Measurements from ENCODE around the gene TIMMDC1. TPM values are rescaled to one million over a fixed set of nuclear protein-coding genes. Genes with fewer than 3 reads are reported as not detected.

Gene TIMMDC1
- total RNA-seq, 1 experiment from 2014 or later, result 109 TPM

- no peak for TF ChIP-seq CTCF (conservative IDR thresholded peaks at IDR 0.05)
- Histone ChIP-seq H3K4ac (ENCODE audit: low read depth, low read length) (no peak overlapping the region), H2BK5ac (ENCODE audit: insufficient read length, low read length) (no peak overlapping the region), H4K91ac (ENCODE audit: insufficient read length, low read depth, low read length) (no peak overlapping the region), H3K23me2 (ENCODE audit: insufficient read length, low read depth, low read length, poor library complexity, severe bottlenecking) (no peaks in the 10 kb centered on the region), H3K79me2 (ENCODE audit: insufficient read depth, low read length) (no peaks in the 10 kb centered on the region), H3K27me3 (ENCODE audit: insufficient read depth, low read length) (no peaks in the 10 kb centered on the region), H3T11ph (ENCODE audit: low read length) (no peak overlapping the region), H2BK15ac (ENCODE audit: low read depth, low read length) (no peak overlapping the region), H2AK5ac (ENCODE audit: insufficient read length, low read length) (no peak overlapping the region), H3K9ac (ENCODE audit: extremely low read depth, insufficient read length, low read length) (no peak overlapping the region), H4K5ac (ENCODE audit: insufficient read length, low read depth, low read length) (no peak overlapping the region), H3K79me1 (ENCODE audit: insufficient read depth, low read depth, low read length, poor library complexity, severe bottlenecking) (no peaks in the 10 kb centered on the region), H3K27ac (ENCODE audit: insufficient read length, low read depth, low read length) (no peak overlapping the region), H2AFZ (ENCODE audit: low read length) (no peak overlapping the region), H3K9me3 (ENCODE audit: control insufficient read depth, low read depth, low read length) (no peaks in the 10 kb centered on the region), H2BK20ac (ENCODE audit: low read depth, low read length, poor library complexity, severe bottlenecking) (no peak overlapping the region), H3K23ac (ENCODE audit: insufficient read length, low read depth, low read length) (no peak overlapping the region), H3K4me2 (ENCODE audit: insufficient read depth, insufficient read length, low read length) (no peak overlapping the region), H4K20me1 (ENCODE audit: control insufficient read depth, insufficient read depth, insufficient read length) (no peaks in the 10 kb centered on the region), H2BK12ac (ENCODE audit: insufficient read length, low read depth, low read length) (no peak overlapping the region), H3K4me1 (ENCODE audit: insufficient read depth, low read length) (no peaks in the 10 kb centered on the region), H3K14ac (ENCODE audit: insufficient read depth, low read length) (no peak overlapping the region), H2BK120ac (ENCODE audit: low read depth, low read length, poor library complexity, severe bottlenecking) (no peak overlapping the region), H3K56ac (ENCODE audit: insufficient read length, low read depth, low read length) (no peak overlapping the region), H4K8ac (replicated peaks; ENCODE audit: insufficient read length, low read depth, low read length) (no peak overlapping the region), H3K18ac (ENCODE audit: insufficient read length, low read depth, low read length) (no peak overlapping the region)
- DNase-seq, result no peak
- Mint-ChIP-seq H3K4me3 (no peak overlapping the region), H3K9me3 (no peaks in the 10 kb centered on the region), H3K27me3 (ENCODE audit: low read depth) (no peaks in the 10 kb centered on the region), H3K36me3 (ENCODE audit: insufficient read depth in 1 of 3, low read depth in 3 of 3) (no peaks in the 10 kb centered on the region), H3K27ac (no peak overlapping the region), H3K4me1 (no peaks in the 10 kb centered on the region; a peak in 1 of 4 replicates)
- WGBS (ENCODE audit: extremely low coverage, insufficient read length, low lambda C conversion rate), result no CpG with 5 or more reads among the region's 1 CpG
Observed at GRCh38 chr3:119534296-119534695, 35.9 kb downstream of the TIMMDC1 start.
